Uterus (tissue), 2 donors: ENCODE data around the gene FLYWCH2.

ENCODE experiments used
- POLR2A ChIP-seq, 2 donors: fragments of 450-650 bp; IDR thresholded peaks; one replicate each; pipeline ENCODE4 v1.6.1; 2016; ENCODE audit warnings: antibody characterized with exemption in 2 of 2, mild to moderate bottlenecking in 1 of 2, moderate library complexity in 1 of 2
- TF ChIP-seq, protein P1 (sequence below), 4 experiments: fragments of 200-600 bp in 2 of 4; fragments of 450-650 bp in 2 of 4; sonication (generic) in 2 of 4; IDR thresholded peaks; one replicate each; pipeline ENCODE4 v1.5.1; 2016 to 2019; ENCODE audit warnings: antibody characterized with exemption in 4 of 4, mild to moderate bottlenecking in 2 of 4, moderate library complexity in 1 of 4

DNA sequence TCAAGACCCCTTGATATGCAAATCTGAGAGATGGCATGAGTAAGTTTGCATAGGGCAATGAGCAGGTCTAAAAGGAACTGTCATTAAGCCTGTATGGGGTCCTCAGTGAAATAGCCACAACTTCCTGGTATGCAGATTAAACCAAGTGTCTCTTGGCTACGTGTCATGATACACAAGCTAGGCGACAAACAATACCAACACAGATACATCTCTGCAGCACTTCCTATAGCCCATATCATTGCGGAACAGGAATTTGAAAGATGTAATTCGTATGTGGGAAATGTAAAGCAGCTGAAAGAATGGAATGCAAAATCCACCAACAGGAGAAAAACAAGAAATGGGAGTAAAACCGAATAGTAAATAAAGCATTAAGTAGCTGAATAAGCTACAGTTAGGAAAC, 37.9 kb upstream of the FLYWCH2 start:
- TF ChIP-seq, protein P1, sequence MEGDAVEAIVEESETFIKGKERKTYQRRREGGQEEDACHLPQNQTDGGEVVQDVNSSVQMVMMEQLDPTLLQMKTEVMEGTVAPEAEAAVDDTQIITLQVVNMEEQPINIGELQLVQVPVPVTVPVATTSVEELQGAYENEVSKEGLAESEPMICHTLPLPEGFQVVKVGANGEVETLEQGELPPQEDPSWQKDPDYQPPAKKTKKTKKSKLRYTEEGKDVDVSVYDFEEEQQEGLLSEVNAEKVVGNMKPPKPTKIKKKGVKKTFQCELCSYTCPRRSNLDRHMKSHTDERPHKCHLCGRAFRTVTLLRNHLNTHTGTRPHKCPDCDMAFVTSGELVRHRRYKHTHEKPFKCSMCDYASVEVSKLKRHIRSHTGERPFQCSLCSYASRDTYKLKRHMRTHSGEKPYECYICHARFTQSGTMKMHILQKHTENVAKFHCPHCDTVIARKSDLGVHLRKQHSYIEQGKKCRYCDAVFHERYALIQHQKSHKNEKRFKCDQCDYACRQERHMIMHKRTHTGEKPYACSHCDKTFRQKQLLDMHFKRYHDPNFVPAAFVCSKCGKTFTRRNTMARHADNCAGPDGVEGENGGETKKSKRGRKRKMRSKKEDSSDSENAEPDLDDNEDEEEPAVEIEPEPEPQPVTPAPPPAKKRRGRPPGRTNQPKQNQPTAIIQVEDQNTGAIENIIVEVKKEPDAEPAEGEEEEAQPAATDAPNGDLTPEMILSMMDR (IDR thresholded peaks at IDR 0.05) = no peak
- TF ChIP-seq POLR2A (IDR thresholded peaks at IDR 0.05) = no peak
